Measurements from ENCODE around the gene SCN9A.
A peak's percentile ranks its signal among the peaks of the same experiment; 100 is the strongest.
"Not testable (repeated sequence)": the region's sequence is repeated elsewhere in the genome, so short reads cannot be mapped to it uniquely, and the experiment has no call there.

The SCN9A gene

GRCh38 chr2:166332106-166332505 lies 43.6 kb downstream of the SCN9A start:
- DNase-seq, result no peak

- DNase-seq, result no peak
Observed at GRCh38 chr2:166331468-166331867, 44.3 kb downstream of the SCN9A start.

- DNase-seq, result no peak
Observed at GRCh38 chr2:166329465-166329864, 46.3 kb downstream of the SCN9A start.

GRCh38 chr2:166328147-166328546 lies 47.6 kb downstream of the SCN9A start:
- no peak for DNase-seq

GRCh38 chr2:166321076-166321475 lies 54.7 kb downstream of the SCN9A start:
- no peak for DNase-seq

GRCh38 chr2:166314022-166314759 lies 61.6 kb downstream of the SCN9A start:
- no peak for DNase-seq

GRCh38 chr2:166312863-166313262 lies 62.9 kb downstream of the SCN9A start:
- DNase-seq, result not testable (repeated sequence)

GRCh38 chr2:166307326-166307725 lies 68.4 kb downstream of the SCN9A start:
- DNase-seq, result no peak

GRCh38 chr2:166304656-166305055 lies 71.1 kb downstream of the SCN9A start:
- DNase-seq, result no peak

GRCh38 chr2:166302036-166302435 lies 73.7 kb downstream of the SCN9A start:
- no peak for DNase-seq

GRCh38 chr2:166297951-166298350 lies 77.8 kb downstream of the SCN9A start:
- no peak for DNase-seq

- DNase-seq, result no peak
Observed at GRCh38 chr2:166293984-166294383, 81.8 kb downstream of the SCN9A start.

GRCh38 chr2:166285215-166285614 lies 90.5 kb downstream of the SCN9A start:
- DNase-seq, result no peak

- DNase-seq, result peak; percentile 53
Observed at GRCh38 chr2:166284359-166284758, 91.4 kb downstream of the SCN9A start.

GRCh38 chr2:166282154-166282553 lies 93.6 kb downstream of the SCN9A start:
- DNase-seq, result no peak

GRCh38 chr2:166278856-166279255 lies 96.9 kb downstream of the SCN9A start:
- no peak for DNase-seq

GRCh38 chr2:166270376-166270775 lies 105.4 kb downstream of the SCN9A start:
- DNase-seq, result no peak

GRCh38 chr2:166269322-166269721 lies 106.4 kb downstream of the SCN9A start:
- DNase-seq, result no peak

GRCh38 chr2:166257859-166258258 lies 117.9 kb downstream of the SCN9A start:
- no peak for DNase-seq

GRCh38 chr2:166256896-166257295 lies 118.8 kb downstream of the SCN9A start:
- DNase-seq, result no peak

GRCh38 chr2:166249318-166249717 lies 126.4 kb downstream of the SCN9A start:
- no peak for DNase-seq

GRCh38 chr2:166246901-166247300 lies 128.8 kb downstream of the SCN9A start:
- no peak for DNase-seq

- no peak for DNase-seq
Observed at GRCh38 chr2:166242309-166242708, 133.4 kb downstream of the SCN9A start.

- DNase-seq, result no peak
Observed at GRCh38 chr2:166240387-166241313, 135.1 kb downstream of the SCN9A start.
